Amniotic epithelial cell (primary cell): ENCODE measurements around the gene CALM3.
A peak's percentile ranks its signal among the peaks of the same experiment; 100 is the strongest.
"Not testable (repeated sequence)": the region's sequence is repeated elsewhere in the genome, so short reads cannot be mapped to it uniquely, and the experiment has no call there.

Experiments
- DNase-seq: peaks from one replicate; pipeline ENCODE4 v3.0.0-alpha.2; 2010; ENCODE audit warnings: low read depth

The CALM3 gene

DNA sequence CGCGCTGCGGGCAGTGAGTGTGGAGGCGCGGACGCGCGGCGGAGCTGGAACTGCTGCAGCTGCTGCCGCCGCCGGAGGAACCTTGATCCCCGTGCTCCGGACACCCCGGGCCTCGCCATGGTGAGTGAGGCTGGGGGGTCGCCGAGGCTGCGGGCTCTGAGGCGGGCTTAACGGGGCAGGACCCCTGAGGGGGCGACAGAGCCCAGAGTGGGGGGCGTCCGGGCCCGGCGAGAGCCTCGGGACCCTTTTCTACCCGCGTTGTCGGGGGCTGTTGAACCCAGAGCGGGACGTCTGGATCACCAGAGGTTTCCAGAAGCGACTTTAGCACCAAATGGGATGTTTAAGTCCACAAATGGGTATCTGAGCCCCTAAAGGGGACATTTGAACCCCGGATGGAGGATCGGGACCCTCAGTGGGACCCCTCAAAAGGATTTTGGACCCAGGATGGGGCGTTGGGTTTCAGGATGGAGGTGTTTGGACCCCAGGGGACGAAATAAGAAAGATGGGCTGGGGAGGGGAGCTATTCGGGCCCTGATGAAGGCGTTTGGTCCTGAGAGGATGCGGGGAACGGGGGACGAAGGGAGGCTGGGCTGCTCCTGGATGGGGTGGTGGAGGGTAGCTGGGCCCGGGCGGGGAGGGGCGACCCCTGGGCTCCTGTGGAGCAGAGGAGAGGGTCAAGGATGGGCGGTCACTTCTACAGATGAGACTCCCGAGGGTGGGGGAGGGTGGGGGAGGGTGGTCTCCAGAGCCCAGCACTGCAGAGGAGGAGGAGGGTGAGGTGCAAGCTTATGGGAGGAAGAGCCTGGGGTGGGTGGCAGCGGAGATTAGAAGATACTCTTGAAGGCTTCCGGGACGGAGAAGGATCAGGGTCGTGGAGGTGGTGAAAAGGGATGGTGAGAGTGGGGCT is at the start of gene CALM3:
Gene CALM3 (plus strand): TSS at position 13 of the 907 bp plus-strand sequence. CDS start 105 bp downstream, at position 118.
- no peak for DNase-seq

DNA sequence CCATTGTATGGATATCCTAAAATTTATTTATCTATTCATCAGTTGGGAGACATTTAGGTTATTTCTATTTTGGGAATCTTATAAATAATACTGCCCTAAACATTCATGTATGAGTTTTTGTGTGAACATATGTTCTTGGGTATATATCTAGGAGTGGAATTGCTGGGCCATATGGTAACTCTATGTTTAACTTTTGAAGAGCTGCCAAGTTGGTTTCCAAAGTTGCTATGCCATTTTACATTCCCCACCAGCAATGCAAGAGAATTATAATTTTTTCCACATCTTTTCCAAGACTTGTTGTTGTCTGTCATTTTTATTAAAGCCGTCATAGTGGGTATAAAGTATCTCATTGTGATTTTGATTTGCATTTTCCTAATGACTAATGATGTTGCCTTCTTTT is 48.2 kb upstream of the CALM3 start:
- DNase-seq: no peak

- DNase-seq: no peak
These were observed 47.0 kb upstream of the CALM3 start for GRCh38 chr19:46554161-46554560.

DNA sequence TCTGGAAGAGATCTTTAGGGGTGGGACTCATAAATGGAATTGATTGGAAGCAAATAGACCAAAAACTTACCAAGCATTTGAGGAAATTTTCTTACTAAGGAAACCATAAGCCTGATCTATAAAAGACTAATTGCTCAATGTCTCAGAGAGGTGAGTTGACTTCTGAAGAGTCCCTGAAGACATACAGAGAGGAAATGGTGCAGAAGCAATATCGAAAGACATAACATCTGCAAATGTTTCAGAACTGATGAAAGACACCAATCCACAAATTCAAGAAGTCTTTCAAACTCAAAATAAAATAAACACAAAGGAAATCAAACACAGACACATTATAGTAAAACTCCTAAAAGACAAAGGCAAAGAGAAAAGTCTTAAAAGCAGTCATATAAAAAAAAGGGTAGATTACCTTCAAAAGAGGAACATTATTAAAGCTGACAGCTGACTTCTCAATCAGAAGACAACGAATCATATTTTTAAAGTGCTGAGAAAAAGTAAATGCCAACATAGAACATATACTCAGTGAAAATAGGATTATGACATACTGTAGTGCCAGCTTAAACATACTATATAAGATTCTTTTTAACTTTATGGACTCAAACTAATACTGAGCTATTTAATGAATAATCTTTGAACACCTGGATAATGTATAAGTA is 45.4 kb upstream of the CALM3 start:
- DNase-seq: no peak

DNA sequence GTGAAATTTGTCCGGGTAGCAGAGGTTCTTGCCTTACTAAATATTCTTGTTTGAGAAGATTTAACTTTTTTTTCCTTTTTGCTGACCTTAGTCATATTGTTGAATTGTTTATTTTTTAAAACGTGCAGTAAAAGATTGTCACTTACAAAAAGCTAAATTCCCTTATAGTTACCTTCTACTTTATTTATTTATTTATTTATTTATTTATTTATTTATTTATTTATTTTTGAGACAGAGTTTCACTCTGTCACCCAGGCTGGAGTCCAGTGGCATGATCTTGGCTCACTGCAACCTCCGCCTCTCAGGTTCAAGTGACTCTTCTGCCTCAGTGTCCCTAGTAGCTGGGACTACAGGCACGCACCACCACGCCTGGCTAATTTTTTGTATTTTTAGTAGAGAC is 44.7 kb upstream of the CALM3 start:
- DNase-seq: not testable (repeated sequence)

DNA sequence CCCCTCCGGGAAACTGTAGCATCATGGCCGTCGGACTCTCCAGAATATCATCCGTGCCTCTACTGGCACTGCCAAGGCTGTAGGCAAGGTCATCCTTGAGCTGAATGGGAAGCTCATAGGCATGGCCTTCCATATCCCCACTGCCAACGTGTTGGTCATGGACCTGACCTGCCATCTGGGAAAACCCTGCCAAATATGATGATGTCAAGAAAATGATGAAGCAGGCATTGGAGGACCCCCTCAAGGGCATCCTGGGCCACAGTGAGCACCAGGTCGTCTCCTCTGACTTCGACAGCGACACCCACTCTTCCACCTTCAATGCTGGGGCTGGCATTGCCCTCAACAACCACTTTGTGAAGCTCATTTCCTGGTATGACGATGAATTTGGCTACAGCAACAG is 41.9 kb upstream of the CALM3 start:
- DNase-seq: no peak

- not testable (repeated sequence) for DNase-seq
These were observed 41.5 kb upstream of the CALM3 start for GRCh38 chr19:46559675-46560074.

- no peak for DNase-seq
These were observed 36.4 kb upstream of the CALM3 start for GRCh38 chr19:46564701-46565100.

GRCh38 chr19:46571495-46571894 is 29.6 kb upstream of the CALM3 start:
- DNase-seq: peak; percentile 12

- DNase-seq: no peak
These were observed 27.2 kb upstream of the CALM3 start for GRCh38 chr19:46573679-46574498.

- DNase-seq: peak; percentile 50
These were observed 26.6 kb upstream of the CALM3 start for GRCh38 chr19:46574533-46574932.

- no peak for DNase-seq
These were observed 22.7 kb upstream of the CALM3 start for GRCh38 chr19:46578450-46578849.

GRCh38 chr19:46579361-46579879 is 21.7 kb upstream of the CALM3 start:
- DNase-seq: no peak

GRCh38 chr19:46580247-46580646 is 20.9 kb upstream of the CALM3 start:
- no peak for DNase-seq

DNA sequence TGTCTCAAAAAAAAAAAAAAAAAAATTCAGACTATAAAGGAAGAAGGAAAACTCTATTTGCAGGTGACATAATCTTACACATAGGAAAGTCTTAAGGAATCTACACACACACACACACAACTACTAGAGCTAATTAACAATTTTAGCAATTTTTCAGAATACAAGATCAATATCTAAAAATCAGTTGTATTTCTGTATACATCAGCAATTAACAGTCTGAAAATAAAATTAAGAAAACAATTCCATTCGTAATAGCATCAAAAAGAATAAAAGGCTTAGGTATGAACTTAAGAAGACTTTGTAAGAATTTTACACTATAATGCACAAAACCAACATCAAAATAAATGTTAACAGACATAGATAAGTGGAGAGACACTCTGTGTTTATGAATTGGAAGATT is 15.6 kb upstream of the CALM3 start:
- DNase-seq: no peak

- no peak for DNase-seq
These were observed 14.8 kb upstream of the CALM3 start for GRCh38 chr19:46586294-46586693.

DNA sequence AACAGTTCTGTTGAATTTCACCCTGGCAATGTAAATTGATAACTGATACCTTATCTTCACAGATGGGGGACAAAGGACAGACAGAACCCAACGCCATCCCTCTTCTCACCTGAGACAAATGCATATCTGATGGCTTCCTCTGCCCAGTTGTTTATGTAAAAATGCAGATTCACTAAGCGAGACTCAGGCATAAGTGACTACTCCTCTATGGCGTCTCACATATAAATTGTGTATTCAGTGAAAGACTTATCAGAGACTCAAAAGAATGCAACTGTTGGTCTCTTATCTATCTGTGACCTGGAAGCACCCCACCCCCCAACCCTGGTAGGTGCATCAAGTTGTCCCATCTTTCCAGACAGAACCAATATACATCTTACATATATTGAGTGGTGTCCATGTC is 13.3 kb upstream of the CALM3 start:
- DNase-seq: no peak

GRCh38 chr19:46591254-46591653 is 9.9 kb upstream of the CALM3 start:
- no peak for DNase-seq

- DNase-seq: no peak
These were observed 9.3 kb upstream of the CALM3 start for GRCh38 chr19:46591870-46592269.

GRCh38 chr19:46596008-46596407 is 5.1 kb upstream of the CALM3 start:
- DNase-seq: no peak

GRCh38 chr19:46598372-46598917 is 2.7 kb upstream of the CALM3 start:
- DNase-seq: no peak
